UCSD-AML1 (cell line): Measurements from ENCODE around the gene LRFN4.

ENCODE experiments used
- DNase-seq: peaks from one replicate; lab custom pipeline; 2025; ENCODE audit not compliant: unreplicated experiment; lab: John Stamatoyannopoulos, UW

Gene LRFN4

DNA sequence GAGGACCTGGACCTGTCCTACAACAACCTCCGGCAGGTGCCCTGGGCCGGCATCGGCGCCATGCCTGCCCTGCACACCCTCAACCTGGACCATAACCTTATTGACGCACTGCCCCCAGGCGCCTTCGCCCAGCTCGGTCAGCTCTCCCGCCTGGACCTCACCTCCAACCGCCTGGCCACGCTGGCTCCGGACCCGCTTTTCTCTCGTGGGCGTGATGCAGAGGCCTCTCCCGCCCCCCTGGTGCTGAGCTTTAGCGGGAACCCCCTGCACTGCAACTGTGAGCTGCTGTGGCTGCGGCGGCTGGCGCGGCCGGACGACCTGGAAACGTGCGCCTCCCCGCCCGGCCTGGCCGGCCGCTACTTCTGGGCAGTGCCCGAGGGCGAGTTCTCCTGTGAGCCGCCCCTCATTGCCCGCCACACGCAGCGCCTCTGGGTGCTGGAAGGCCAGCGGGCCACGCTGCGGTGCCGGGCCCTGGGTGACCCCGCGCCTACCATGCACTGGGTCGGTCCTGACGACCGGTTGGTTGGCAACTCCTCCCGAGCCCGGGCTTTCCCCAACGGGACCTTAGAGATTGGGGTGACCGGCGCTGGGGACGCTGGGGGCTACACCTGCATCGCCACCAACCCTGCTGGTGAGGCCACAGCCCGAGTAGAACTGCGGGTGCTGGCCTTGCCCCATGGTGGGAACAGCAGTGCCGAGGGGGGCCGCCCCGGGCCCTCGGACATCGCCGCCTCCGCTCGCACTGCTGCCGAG is 1.5 kb downstream of the LRFN4 start:
- no peak for DNase-seq

DNA sequence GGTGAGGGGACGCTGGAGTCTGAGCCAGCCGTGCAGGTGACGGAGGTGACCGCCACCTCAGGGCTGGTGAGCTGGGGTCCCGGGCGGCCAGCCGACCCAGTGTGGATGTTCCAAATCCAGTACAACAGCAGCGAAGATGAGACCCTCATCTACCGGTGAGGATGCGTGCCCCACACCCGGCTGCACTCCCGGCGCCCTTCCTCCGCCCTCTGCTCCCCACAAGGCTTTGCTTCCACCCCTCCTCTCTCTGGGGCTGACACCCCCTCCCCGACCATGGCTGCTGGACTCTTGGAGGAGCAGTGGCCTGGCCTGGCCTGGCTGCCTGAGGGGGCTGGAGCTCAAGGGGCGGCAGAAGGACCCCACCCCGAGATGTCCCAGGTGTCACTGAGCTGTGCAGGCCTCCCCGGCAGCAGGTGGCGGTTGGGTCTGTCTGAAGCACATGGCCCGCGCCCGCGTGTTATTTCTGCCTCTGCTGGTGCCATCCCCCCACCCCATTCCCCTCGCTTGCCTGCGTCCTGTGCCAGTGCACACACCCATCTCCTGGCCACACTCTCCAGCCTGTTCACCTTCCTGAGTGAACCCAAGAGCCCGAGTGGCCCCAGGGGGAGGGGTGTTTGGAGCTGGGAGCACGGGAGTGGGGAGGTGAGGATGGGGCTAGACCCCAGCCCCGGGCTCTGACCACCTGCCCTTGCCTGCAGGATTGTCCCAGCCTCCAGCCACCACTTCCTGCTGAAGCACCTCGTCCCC is 2.2 kb downstream of the LRFN4 start:
- no peak for DNase-seq

DNA sequence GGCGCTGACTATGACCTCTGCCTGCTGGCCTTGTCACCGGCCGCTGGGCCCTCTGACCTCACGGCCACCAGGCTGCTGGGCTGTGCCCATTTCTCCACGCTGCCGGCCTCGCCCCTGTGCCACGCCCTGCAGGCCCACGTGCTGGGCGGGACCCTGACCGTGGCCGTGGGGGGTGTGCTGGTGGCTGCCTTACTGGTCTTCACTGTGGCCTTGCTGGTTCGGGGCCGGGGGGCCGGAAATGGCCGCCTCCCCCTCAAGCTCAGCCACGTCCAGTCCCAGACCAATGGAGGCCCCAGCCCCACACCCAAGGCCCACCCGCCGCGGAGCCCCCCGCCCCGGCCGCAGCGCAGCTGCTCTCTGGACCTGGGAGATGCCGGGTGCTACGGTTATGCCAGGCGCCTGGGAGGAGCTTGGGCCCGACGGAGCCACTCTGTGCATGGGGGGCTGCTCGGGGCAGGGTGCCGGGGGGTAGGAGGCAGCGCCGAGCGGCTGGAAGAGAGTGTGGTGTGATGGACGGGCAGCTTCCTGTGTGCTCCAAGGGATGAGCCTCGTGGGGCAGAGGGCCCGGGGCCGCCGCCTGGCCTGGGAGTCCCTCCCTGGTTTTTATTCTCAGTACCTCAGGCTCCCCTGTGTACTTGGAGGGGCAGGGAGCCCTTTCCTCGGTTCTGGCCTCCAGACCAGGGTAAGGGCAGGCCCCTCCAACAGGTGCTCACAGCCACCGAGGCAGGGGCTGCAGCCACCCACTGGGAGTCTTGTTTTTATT is 3.0 kb downstream of the LRFN4 start:
- no peak for DNase-seq

DNA sequence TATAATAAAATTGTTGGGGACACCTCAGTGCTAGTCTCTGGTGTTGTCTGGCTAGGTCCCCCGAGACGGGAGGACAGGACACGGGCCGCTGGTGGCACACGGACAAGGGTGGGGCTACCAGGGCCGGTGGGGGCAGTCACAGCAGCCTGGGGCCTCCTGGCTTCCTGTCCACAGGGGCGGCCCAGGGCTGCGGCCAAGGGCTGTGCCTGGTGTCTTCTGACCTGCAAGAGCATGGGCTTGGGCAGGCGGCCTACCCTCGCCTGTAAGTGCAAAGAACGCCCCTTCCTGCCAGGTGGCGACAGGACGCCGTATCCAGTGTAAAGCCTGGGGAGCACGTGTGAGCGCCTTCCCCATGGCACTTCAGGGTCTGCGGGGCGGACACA is 3.6 kb downstream of the LRFN4 start:
- DNase-seq: no peak

DNA sequence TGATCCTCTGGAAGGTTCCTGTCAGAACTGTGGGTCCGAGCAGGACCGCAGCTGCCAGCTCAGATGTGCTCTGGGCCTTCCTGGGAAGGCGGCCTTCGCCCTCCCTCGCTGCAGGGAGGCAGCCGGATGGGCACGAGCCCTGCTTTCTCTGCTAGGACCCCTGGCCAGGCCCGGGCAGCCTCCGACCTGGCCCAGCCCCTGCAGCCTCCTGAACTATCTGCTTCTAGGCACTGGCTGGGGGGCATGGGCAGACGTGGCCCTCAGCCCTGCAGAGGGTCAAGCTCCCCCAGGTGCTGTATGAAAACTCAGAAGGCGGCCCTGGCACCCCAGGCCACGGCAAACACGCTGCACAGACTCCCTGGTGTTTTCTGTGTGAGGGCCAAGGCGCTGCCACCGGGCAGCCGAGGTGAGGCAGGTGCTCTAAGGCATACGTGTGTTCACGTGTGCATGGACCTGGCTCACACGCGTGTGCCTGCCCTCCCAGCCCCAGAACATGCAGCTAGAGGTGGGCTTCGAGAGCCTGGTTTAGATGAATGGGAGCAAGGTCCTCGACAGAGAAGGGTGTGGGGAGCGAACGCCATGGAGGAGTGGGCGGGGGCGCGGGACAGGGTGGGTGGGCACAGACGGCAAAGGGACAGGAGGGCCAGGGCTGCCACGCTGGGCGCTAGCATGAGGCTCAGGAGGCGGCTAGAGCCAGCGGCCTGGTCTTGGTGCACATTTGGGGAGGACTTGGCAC is 4.3 kb downstream of the LRFN4 start:
- no peak for DNase-seq

DNA sequence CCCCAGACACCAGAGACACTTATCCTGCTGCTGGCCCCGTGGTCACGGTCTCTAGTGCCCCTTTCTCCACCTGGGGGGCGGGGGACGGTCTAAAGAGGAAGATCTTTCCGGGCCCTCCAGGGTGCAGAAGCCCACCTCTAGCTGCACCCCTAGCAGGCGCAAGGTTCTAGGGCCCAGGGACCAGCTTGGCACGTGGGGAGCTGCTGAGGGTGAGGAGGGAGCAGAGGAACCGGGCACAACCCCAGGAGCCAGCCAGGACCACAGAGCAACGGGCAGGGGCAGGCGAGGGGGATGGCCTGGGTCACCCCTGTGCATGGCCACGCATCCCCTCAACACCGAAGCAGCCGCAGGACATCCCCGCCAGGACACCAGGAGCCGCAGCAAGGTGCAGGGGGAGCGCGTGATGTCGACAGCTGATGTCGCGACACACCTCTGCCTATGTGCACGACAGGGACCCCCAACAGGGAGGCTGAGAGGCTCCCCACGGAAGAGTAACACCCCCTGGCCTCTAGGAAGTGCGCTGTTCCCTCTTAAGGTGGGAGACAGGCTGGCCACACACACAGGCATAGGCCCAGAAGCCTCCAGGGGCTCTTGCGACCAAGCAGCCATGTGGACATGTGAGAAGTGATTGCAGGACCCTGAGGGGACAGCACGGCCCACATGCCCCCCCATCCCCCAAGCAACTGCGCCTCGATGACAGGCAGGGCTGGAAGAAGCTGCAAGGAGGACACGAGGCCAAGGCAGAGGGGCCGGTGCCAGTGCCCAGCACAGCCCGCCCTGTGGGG is 5.1 kb downstream of the LRFN4 start:
- no peak for DNase-seq

DNA sequence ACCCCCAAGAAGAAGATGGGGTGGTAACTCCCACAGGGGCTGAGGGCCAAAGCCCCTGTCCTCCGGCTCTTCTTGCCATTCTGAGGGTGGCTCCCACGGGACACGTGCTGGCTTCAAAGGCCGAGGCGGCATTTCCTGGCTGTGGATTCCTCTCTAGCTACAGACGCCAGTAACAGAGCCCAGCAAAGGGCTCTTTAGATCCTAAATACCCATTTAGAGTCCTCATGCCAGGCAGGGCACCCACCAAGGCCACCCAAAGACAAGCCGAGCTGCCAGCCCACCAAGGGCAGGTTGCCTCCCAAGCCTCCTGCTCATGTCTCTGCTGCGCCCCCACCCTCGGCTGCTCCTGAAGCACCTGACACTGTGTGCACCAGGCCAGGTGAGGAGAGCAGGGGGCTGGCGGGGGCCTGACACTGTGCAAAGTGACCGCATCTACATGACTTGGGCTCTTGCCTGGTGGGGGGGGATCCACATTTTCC is 5.7 kb downstream of the LRFN4 start:
- no peak for DNase-seq

DNA sequence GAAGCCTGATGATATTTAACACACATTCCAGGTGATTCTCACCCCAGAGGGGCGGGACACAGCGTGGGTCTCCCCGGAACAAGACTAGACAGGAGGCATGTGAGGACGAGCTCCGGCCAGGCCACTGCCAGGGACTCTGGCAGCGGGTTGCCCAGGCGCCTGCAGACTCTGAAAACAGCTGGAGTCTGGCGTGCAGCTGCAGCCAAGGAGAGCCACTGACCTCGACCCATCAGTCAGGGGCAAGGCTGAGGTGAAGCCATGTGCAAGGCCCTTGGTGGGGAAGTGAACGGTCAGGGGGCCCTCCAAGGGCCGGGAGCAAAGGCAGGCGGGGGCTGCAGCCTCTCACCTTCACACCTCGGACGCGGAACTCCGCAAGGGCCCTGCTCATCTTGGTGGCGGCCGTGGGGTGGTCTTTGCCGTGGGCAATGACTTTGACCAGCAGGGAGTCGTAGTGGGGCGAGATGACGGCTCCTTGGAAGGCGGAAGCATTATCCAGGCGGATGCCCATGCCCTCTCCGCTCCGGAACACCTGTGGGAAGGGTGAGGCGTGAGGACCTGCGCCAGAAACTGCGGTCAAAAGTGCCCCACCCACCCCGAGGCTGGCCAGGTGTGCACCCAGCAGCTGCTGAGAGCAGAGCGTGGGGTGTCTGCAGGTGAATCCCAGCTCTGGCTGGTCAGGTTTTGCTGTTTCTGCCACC is 6.7 kb downstream of the LRFN4 start:
- no peak for DNase-seq

DNA sequence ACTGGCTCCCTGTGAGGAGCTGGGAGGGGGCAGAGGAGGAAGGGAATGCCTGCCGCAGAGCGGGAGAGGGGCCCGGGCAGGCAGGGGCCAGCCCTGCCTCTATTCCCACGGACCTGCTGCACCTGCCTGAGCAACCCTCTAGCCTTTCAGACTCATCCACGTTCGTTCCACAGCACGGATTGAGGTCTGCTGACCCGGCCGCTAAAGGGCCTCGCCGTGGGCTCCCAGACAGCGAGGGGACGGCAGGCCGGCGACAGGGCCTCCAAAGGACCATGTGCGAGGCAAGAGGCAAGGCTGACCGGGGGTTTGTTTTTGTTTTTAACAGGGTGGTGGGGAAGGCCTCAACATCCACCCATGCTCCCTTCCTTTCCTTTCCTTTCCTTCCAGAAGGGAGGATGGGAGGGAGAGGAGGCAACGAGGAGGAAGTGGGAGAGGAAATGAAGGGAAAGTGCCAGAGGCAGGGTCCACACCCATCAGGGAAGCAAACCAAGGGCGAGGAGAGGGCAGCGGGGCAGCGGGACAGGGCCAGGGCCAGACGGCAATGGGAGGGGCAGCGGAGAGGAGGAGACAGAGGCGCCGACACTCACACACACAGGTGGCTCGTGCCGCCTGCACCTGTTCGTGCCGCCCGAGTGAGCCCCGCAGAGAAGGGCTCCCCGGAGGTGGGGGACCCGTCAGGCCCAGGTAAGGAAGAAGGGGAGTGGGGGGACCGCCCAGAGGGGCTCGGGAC is 7.5 kb downstream of the LRFN4 start:
- DNase-seq: no peak

DNA sequence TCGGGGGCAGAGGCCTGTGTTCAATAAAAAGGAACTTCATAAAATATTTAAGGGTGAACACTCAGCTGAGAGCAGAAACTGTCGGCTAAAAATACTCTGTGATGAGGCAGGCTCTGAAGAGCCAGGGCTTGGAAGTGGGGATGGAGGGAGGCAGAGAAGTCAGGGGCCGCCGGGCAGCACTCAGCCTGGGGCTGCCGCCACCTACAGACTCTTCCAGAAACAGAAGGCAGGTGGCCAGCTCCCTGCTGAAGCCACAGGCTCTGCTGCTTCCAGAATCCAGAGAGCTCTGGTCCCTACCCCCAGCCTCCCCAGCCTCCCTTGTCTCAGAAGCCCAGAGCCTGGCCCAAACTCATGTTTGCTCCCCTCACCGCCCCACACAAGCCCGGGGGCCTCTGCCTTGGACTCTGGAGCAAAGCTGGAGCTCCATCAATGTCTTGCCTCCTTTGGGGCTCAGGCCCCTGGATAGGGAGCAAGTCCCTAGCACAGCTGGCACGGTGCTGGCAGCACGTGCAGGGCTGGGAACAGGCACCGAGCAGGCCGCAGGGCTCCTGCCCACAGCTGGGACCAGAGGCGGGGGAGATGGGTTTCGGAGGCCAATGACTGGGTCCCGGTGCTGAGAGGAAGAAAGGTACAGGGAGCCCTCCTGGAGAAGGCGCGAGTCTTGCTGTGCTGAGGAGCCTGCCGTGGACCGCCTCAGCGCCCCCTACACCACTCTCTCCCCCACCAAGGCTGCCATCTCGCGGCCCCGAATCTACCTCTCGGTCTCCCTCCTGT is 8.2 kb downstream of the LRFN4 start:
- DNase-seq: no peak

DNA sequence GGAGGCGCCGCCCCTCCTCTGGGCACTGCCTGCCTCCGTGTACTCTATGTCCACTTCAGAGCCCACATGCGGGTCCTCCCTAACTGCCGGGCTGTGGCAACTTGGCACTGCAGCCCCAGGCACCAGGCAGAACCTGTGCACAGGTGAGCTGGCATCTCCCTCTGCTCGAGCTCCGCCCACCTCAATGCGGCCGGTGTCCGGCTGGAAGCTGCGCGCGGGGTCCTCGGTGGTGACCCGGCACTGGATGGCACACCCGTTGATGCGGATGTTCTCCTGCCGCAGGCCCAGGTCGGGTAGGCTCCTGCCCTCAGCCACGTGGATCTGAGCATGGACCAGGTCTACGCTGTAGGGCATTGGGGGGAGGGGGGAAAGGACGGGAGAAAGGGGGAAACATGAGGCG is 9.1 kb downstream of the LRFN4 start:
- DNase-seq: no peak

DNA sequence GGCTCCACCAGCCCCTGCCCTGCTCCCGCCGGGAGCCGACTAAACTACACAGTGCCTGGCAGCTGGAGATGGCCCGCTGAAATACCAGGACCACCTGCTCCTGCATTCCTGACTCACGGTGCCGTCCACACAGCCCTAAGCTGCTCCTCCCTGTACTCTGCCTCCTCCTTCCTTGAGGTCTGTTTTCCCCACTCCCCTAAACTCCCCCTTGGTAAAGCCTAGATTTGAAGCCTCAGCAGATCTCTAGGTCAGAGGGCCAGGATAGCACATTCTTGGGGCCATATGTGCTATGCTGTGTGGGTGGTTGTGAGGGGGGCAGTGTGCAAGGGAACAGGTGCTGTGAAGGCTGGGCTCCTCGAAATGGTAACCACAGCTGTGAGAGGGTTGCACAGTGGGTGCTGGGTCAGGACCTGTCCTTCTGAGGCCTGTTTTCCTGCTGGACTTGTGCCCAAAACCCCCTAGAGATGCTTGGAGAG is 9.7 kb downstream of the LRFN4 start:
- no peak for DNase-seq

DNA sequence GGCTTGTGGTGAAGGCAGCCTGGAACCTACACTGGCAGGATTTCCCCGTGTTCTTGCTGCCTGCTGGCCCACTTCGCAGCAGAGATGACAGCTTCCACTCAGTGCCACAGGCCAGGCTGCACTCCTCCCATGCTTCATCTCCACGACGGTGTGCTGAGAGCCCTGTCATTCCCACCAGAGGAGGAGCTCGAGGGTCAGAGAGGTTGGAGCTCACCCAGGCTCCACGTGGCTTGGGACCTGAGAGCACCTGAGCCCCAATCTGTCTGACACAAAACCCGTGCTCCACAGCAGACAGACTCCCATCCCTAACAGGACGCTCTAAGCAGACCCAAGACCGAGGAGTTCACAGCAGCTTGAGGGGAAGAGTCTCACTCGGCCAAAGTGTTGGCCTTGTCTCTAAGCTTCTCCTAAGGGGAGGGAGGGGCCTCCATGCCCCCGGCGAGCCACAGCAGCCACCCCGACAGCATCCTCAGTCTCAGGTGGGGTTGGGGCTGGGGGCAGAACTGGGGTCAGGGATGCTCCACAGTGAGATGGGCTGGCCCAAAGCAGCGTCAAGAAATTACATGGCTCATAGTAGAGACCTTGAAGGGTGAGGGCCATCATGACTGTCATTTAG is 10.7 kb downstream of the LRFN4 start:
- DNase-seq: no peak

DNA sequence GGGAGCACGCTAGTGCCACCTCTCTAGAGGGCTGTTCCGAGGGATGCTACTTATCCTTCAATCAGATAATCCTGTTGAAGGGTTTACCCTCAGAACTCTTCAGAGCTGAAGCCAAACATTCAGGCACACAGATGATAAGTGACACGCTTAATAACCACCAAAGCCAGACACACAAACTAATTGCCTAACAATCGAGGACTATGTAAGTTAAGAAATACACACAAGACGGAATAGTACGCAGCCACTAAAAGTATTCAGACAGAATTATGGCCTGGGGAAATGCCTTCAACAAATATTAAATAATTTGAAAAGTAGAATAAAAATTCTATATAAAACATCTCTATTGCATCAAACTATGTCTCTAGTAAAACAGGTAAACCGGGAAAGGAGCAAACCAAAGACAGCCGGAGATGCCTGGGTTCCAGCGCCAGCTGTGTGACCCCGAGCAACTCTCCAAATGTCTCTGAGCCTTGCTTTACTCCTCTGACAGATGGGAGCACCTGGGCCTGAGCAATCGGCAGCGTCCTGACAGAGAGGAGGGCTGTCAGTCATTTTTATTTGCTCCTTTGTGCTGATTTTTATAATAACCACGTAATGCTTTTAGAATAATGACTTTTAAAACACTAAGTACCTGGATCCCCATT is 11.3 kb downstream of the LRFN4 start:
- DNase-seq: no peak

DNA sequence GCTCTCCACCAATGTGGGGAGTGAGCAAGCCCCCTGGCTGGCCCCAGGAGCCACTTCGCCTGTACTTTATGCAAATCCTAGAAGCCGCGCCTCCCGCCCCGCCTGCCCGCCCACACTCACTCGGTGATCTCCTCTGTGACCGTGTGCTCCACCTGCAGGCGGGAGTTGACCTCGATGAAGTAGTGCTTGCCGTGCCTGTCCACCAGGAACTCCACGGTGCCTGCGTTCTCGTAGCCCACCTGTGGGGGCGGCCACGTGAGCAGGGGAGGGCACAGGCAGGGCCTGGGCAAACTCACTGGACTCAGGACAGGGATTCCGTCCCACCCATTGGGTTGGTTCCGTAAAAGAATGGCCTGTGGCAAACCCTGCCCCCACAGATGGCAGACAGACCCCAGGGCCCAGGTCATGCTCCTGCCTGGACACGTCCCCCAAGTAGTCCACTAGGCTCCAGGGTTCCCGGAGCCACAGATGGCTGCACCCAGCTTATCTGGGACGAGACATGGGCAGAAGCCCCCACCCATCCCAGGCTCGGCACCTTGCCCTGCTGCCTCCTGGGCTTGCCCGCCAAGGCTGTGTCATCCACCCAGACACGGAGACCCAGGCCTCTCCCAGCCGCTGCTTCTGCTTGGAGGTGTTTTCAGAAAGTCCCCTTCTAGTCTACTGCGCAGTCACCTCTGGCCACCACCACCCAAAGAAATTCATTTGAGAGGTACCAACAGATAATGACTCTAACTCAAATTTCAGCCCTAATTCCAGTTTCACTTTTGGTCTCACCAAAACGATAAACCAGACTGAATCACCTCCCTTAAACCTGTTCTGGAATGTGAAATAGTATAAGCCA is 12.1 kb downstream of the LRFN4 start:
- DNase-seq: peak; percentile 66

DNA sequence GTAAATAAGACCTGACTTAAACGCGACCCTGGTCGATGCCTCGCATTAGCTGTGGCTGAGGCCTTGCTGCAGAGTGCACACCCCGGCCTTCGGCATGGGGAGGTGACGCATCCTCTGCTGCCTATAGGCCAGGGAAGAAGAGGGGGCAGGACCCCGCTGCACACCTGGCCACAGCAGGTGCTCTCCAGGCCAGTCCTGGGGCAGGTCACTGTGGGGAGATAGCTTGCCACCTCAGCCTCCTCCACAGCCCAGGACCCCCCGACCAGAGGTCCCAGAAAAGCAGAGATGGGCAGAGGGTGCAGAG is 12.7 kb downstream of the LRFN4 start:
- no peak for DNase-seq

DNA sequence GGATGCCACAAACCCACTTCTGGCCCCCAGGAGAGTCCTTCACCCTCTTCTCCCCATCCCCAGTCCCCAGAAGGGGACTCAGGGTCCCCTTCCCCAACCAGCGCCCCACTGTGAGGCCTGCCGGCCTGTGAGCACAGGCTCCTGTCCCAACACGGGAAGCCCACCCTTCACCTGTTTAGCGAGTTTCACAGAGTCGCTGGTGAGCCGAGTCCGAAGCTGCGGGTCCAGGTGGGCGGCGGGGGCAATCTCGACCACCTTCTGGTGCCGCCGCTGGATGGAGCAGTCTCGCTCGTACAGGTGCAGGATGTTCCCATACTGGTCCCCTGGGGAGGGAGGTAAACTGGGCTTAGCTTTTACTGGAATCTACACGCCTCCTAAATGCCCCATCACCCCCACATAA is 13.3 kb downstream of the LRFN4 start:
- no peak for DNase-seq
